GM18508 (cell line): Measurements from ENCODE around the gene PIBF1.
"Not testable (repeated sequence)": the region's sequence is repeated elsewhere in the genome, so short reads cannot be mapped to it uniquely, and the experiment has no call there.

ENCODE experiments used
- ATAC-seq: cut with Tn5 transposase; IDR thresholded peaks from one replicate; pipeline ENCODE4 v1.9.1; 2021; ENCODE audit warnings: moderate number of reproducible peaks; ENCODE audit not compliant: insufficient read depth, unreplicated experiment

Gene PIBF1

GRCh38 chr13:72781451-72782439, at the start of gene PIBF1, which contains the start of gene DIS3:
Gene PIBF1 (plus strand): TSS chr13:72782133. CDS start chr13:72783470, 1,337 bp downstream.
Gene DIS3 (minus strand): TSS chr13:72781900. CDS start chr13:72781832, 68 bp downstream.
- ATAC-seq = peak; percentile 99

DNA sequence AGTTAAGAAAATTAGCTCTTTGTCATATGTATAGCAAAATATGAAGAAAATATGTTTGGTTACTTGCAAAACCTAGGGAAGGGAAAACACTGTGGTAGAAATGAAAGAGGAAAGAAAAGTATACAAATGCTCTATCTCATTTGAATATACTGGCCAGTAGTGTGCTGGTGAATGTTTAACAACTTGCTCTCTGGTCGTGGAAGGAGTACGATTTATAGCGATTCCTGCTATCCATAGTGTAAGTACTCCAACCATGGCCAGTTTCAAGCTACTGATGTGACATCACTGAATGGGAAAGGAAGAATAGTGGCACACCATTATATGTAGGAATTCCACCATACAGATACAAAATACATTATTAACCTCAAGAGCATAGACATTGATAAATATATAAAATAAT, 44.9 kb upstream of the PIBF1 start:
- no peak for ATAC-seq

DNA sequence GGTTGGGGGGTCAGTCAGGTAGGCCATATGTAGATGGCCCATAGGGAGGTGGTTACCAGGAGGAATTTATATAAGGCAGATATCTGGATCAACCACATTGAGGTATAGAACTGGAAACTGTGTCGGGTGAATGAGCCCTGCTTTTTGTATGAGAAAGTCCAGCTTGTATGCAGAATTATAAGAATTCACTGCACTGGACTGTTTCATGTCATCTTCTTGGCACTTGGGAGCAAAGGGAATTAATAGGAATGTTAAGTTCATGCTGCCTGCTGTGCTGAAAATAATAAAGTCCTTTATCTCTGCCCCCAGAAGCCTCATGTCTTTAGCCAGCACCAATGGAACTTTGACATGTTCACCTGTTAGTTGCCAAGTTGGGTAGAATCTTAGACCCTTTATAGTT, 41.9 kb upstream of the PIBF1 start:
- ATAC-seq = no peak

DNA sequence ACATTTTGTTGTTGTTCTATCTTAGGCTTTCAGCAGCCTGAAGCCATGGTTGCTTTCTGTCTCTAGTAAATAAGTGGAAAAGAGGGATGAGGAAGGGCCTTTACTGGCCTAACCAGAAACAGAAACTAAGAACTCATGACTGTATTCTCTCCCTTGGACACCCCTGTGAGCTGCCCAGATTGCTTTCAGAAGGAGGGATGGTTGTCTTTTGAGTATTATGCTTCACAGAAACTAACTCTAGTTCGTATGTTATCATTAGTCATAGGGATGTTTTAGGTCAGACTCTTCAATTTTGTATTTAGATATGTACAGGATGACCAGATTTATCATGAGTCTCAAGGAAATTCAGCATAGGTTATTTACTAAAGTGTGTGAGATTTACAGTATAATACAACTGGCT, 36.7 kb upstream of the PIBF1 start:
- no peak for ATAC-seq

DNA sequence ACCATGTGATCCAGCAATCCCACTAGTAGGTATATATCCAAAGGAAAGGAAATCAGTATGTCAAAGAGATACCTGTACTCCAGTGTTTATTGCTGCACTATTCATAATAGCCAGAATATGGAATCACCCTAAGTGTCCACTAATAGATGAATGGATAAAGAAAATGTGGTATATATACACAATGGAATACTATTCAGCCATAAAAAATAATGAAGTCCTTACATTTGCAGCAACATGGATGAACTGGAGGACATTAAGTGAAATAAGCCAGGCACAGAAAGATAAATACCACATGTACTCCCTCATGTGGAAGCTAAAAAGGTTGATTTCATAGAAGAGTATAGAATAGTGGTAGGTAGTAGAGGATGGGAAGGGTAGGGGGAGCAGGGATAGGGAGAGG, 30.7 kb upstream of the PIBF1 start:
- ATAC-seq = no peak

GRCh38 chr13:72754111-72754510, 27.8 kb upstream of the PIBF1 start:
- no peak for ATAC-seq

- ATAC-seq = no peak
Observed at GRCh38 chr13:72757792-72758535, 24.0 kb upstream of the PIBF1 start.

DNA sequence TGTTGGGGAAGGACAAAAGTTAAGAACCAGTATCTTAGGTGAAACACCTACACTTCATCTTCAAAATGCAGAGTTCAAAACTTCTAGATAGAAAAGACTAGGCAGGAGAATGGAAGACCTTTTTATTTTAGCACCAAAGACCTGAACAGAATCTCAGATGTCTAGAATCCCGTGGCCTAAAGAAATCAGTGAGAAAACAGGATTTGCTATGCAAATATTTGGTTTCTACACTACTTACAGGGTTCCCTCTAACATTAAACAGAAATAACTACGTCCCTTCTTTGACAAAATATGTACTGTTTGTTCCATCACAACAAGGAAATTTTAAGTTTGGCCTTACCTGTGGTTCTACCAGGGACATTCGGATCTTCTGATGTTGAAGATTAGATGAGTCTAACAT, 21.7 kb upstream of the PIBF1 start:
- ATAC-seq = no peak

DNA sequence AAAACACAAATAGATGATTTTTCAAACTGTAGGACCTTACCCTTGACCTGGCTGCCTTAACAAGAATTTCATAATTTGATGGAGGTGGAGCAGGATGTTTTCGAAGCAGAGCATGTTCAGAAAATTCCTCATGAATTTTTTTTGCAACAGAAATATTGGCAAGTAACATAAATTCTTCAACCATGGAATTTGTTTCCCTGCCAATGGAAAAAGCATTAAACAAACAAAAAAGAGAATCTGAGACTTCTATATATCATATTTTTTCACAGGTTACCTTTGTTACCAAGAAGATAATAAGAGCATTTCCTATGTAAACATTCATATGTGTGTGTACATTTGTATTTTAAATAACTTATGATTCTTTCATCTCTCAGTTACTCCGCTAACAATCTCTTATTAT, 18.5 kb upstream of the PIBF1 start:
- ATAC-seq = no peak

DNA sequence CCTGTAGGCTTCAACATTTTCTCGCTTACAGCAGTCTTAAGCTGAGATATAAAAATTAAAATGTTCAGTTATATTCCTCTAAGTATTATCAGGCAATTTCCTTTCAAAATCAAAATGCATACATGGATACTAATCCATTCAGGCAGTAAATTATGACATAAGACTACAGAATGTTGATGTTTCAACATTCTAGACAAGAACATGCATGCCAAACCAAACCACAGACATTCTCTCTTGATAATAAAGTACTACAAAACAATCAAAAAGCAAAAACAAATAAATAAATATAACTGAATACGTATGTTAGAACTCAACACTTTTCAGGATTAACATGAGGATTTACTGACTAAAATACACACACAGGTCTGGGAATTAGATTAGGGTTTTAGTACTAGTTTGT, 7.9 kb upstream of the PIBF1 start:
- ATAC-seq = no peak

DNA sequence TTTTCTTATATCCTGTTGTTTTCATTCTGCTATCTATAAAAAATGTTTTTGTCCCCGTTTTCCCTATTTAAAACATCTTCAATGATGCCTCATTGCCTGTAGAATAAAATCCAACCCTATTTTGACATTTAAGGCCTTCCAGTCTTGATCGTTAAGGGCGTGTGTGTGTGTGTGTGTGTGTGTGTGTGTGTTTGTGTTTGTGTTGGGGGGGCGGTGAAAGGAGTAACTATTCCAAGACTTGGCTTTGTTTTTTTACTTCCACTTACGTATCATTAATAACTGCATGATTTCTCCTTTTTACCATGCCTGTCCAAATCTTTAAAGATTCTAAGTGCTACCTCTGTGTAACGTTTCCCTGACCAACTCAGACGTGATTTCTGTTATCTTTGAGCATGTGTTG, 784 bp downstream of the PIBF1 start:
- no peak for ATAC-seq

DNA sequence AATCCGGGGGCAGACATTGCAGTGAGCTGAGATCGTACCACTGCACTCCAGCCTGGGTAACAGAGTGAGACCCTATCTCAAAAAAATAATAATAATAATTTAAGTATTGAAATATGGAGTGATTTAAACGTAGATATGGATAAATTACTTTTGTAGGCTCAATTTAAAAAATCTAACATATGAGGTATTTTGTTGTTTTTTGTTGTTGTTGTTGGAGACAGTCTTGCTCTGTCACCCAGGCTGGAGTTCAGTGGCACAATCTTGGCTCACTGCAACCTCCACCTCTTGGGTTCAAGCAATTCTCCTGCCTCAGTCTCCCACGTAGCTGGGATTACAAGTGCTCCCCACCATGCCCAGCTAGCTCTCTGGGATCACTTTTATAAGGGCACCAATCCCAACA, 2.7 kb downstream of the PIBF1 start:
- ATAC-seq = not testable (repeated sequence)

GRCh38 chr13:72788831-72789230, 6.9 kb downstream of the PIBF1 start:
- ATAC-seq = no peak

GRCh38 chr13:72792640-72793039, 10.7 kb downstream of the PIBF1 start:
- ATAC-seq = no peak

DNA sequence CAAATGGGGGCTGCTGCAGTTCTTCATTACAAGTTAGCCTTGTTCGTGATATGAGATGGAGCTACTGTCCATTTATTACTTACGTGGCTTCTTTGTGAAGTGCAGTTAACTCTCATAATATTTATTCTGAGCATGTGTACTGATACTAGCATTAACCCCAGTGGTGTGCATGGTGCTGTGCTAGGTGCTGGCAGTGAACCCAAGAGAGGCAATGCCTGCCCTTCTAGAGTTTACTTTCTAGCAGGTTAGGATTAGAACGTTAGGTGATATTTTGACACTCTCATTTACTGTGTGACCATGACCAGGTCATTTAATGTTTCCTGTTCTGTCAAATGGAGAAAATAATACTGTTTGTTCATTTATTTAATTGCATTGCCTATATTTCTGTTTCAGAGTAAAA, 16.9 kb downstream of the PIBF1 start:
- ATAC-seq = no peak

DNA sequence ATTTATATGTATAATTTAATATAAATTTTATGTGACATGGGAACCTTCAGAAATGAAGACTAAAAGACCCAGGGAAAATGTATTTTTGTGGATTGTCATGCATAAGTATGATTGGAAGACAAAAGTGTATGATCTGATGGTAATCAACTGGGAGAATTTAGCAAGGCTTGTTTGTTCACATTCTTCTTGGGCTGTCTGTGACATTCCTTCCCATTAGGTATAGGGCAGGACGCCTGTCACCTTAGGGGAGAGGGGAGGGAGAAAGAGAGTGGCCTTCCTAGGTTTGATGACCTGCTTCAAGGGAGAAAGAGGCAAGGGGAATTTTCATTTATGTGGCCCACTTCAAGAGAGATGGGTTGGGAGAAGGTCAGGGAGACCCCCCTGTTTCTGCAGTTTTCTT, 22.4 kb downstream of the PIBF1 start:
- ATAC-seq = no peak

- ATAC-seq = no peak
Observed at GRCh38 chr13:72805676-72806346, 23.9 kb downstream of the PIBF1 start.

GRCh38 chr13:72806514-72806913, 24.6 kb downstream of the PIBF1 start:
- not testable (repeated sequence) for ATAC-seq

DNA sequence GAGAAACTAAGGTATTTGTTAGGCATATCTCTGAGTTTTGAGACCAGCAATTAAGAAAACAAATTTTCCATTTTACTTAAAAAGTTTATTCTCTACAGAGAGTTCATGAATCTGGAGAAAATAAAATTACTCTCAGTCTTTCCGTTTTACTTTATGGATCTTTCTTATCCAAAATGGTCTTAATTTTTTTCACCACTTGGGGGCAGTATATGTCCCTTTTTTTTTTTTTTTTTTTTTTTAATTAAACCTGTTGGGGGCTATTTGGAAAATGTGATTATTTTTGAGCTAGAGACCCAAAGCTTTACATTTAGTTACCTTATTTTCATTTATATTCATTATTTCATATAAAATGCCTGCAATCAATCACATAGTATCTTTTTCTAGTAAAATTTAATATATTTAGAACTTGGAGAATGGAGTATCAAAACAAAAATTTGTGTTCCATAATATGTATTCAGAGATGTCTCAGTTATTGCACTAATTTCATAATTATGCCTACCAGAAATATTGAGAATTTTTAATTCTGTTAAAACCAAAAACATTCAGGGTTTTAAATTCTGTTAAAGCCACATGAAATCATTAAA, 27.1 kb downstream of the PIBF1 start:
- ATAC-seq = no peak

DNA sequence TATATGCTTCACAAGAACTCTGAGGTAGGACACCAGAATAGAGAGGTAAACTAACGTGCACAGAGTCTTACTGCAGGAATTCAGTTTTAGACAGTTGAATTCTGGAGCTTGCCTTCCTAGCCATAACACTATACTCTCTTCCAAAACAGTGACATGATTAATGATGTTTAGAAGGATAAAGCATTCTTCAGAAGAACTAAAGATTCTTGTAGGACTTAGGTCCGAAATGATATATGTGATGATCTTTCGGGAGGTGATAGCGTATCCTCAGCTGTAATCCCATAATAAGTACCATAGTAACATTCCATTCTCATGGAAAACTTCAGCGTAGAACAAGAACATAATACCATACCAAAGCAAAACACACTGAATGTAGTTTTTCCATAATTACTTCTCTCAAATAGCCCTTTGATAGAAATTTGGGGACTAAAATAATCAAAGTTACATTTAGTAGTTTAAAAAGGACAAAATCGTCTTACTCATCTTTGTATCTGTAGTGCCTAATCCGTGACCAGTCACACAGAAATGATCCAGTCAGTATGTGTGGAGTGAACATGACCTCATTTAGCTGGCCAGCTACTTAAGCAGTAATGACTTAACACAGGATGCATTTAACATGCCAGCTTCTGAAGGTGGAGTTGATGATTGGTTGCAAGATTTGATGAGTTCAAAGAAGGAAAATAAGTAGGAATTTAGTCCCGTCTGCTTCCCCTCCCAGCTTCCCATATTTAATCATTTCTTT, 38.4 kb downstream of the PIBF1 start:
- no peak for ATAC-seq
